Renal cortical epithelial cell (primary cell): ENCODE measurements around the gene ADAMTS1. TPM values are rescaled to one million over a fixed set of nuclear protein-coding genes. Genes with fewer than 3 reads are reported as not detected.
A peak's percentile ranks its signal among the peaks of the same experiment; 100 is the strongest.

Experiments
- DNase-seq: peaks from one replicate; pipeline ENCODE4 v3.0.0-alpha.2; 2011; ENCODE audit warnings: low read depth
- total RNA-seq: library from RNA; depleted of rRNA; stranded (reverse); fragments of >200 nt; gene quantifications from 2 replicates; pipeline ENCODE4 v1.2.3, GENCODE V29; 2014

Gene ADAMTS1
- total RNA-seq, 1 donor from 2014 or later: 216 TPM

GRCh38 chr21:26813426-26813998 is 31.7 kb downstream of the ADAMTS1 start:
- no peak for DNase-seq

DNA sequence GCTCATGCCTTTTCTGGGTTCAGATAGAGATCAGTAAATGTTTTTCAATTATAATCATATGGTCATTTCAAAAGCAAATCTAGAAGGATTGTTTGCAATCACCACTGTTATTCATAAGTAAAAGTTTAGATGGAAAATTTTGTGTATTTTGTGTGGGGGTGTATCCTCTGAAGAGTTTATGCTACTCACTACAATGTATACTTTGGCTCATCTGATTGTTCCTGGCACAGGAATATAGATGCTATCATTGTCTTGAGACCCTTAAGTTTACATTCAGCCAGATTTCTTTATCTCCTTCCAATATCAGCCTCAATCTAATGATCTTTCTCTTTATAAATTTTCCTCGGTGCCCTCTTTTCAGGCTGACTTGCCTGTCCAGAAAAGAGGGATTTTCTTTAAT is 33.0 kb downstream of the ADAMTS1 start:
- no peak for DNase-seq

GRCh38 chr21:26811482-26811881 is 33.7 kb downstream of the ADAMTS1 start:
- no peak for DNase-seq

DNA sequence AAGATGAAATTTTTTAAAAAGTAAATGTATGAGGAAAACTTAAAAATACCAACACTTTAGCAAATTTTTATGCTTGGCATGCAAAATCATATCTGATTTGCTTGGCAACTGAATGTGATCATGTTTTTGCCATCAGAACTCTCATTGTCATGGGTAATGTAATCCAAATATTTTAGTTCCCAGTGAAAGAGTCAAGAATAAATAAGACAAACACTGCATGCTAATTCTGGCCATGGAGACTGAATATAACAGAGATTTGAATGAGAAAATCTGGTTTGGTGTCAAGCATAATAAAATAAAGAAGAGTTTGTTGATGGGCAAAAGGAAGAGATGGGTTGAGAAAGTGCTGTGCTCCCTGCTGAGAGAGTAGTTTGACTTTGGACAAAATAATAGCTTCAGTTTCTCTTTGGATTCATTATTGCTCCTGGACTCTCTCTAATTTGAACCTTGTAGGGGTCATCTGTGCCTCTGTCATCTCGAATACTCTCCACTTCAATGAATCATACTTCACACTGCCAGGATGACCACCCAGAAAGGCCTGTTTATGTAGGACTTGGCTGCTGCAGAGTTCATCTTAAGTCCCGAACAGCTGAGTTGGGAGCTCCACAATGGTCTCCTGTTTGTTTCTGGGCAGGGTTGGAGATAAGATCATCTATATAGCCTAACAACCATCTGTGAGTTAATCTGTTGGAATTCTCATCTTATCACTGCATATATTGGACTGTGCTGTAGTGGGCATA is 34.4 kb downstream of the ADAMTS1 start:
- no peak for DNase-seq

DNA sequence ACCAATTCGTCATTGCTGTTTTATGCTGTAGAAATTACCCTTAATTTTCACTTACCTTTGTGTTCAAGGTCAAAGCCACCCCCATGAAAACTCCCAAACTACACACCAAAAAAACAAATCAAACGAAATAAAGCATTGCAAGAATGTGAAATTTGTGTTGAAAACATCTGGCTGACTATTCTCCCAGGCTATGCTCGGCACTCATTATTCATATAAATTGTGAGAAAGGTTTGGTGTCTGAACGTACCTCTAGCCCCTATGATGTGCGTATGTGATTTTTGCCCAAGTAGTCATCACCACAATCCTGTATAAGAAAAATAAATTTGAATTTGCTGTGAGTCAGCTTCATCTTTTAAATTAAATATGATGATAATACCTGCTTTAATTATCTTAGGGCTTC is 34.9 kb downstream of the ADAMTS1 start:
- no peak for DNase-seq

DNA sequence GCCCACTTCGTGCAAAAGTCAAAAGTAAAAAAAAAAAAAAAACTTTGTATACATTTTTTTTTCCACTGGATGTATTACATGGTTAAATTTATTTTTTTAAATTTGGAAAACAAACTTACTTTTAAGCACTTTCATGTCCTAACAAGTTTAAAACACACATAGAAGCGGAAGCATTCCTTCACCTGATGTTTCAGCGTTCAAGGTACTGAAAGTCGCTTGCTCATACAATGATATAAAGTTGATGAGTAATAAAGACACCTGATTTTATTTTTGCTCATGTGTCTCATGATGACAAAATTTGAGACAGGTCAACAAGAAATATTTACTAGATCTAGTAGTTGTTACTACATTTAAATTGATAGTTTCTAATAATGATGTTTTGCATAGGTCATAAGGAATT is 35.5 kb downstream of the ADAMTS1 start:
- DNase-seq: no peak

DNA sequence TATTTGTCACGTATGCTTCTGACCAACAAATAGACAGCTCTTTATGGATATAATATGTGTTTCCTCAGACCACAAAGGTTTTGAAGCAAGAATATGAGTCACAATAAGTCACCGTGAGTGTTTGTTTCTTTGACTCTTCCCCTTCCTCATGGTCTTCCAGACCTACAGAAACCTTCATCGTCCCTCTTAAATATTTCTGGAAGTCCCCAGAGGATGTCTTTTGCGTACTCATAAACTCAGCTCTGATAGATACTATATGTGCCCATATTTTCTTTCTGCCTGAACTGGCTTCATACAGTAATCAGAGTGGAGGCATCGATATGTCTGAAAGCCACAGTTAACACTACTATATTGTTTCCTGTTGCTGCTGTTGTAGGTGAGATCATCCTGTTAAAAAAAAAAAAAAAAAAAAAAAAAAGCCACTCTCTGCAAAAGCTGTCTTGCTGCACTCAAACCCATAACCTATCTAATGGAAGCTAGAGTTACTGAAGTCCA is 38.4 kb downstream of the ADAMTS1 start:
- no peak for DNase-seq

- DNase-seq: no peak
Observed at GRCh38 chr21:26804895-26805609, 40.2 kb downstream of the ADAMTS1 start.

GRCh38 chr21:26801498-26801897 is 43.7 kb downstream of the ADAMTS1 start:
- peak; percentile 59 for DNase-seq

- no peak for DNase-seq
Observed at GRCh38 chr21:26800970-26801431, 44.2 kb downstream of the ADAMTS1 start.

GRCh38 chr21:26800455-26800854 is 44.8 kb downstream of the ADAMTS1 start:
- DNase-seq: no peak

GRCh38 chr21:26800001-26800400 is 45.2 kb downstream of the ADAMTS1 start:
- DNase-seq: no peak

- peak; percentile 9 for DNase-seq
Observed at GRCh38 chr21:26798856-26799751, 46.1 kb downstream of the ADAMTS1 start.

DNA sequence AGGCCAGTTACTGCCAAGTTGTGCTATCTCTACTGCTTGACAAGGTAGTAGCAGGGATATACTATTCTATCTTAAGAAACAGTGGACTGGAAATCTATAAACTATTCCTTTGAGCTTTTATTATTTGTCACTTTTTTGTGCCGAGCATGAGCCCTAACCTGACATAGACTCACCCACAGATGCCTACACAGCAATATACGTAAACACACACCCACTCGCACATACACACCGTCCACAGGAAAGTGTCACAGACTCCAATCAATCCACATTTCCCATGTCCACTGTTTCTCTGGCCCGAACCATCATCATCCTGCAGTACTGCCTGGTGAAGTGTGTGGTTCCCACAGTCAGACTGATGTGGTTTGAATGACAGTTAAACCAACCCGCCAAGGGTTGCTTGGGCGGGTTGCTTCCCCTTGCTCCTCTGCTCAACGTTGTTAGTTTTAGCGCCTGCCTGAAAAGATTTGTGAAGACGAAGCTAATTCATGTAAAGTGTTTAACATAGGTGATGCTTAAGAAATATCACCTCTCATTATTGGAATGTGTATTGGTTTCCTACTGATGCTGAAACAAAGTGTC is 47.2 kb downstream of the ADAMTS1 start:
- no peak for DNase-seq

DNA sequence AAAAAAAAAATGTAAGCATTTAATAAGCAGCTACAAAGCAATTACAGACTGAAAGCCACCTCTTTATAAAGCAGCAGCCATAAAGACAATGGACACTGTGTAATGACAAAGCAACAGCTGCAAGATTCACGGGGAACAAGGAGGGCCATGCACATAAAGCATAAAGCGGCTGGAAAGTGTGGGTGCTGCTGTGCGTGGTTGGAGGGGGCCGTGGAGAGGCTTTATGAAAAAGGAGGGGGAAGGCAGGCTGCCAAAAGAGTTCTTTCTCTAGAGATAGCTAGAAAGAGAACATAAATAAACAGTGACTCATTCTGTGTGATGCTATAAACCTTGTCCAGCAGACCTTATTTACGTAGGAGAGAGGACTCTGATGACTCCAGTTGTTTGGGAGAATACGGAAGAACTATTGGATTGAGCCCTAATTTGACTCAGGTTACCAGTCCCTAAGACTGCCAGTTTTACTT is 49.3 kb downstream of the ADAMTS1 start:
- peak; percentile 82 for DNase-seq

GRCh38 chr21:26795412-26795805 is 49.8 kb downstream of the ADAMTS1 start:
- DNase-seq: no peak

DNA sequence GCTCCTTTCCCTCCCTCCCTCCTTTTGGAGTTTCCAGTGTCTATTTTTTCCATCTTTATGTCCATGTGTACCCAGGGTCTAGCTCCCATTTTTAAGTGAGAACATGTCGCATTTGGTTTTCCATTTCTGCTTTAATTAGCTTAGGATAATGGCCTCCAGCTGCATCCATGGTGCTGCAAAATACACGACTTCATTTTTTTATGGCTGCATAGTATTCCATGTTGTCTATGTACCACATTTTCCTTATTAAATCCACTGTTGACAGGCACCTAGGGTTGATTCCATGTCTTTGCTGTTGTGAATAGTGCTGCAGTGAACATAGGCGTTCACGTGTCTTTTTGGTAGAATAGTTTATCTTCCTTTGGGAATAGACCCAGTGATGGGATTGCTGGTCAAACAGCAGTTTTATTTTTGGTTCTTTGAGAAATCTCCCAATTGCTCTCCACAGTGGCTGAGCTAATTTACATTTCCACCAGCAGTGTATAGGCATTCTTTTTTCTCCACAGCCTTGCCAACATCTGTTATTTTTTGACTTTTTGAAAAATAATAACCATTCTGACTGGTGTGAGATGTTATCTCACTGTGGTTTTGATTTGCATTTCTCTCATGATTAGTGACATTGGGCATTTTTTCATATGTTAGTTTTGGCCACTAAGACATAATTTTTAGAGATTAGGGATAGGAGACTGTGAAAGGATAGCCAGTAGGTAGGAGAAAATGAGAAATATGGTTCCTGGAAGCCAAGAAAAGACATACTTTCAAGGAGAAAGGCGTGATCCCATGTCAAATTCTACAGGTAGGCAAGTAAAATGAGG is 50.4 kb downstream of the ADAMTS1 start:
- DNase-seq: no peak

- DNase-seq: no peak
Observed at GRCh38 chr21:26790296-26790695, 54.9 kb downstream of the ADAMTS1 start.

- DNase-seq: no peak
Observed at GRCh38 chr21:26788790-26789189, 56.4 kb downstream of the ADAMTS1 start.
